Measurements from ENCODE around the gene BTBD16.

GRCh38 chr10:122257041-122257440 lies 14.1 kb upstream of the BTBD16 start:
- TF ChIP-seq CTCF (IDR thresholded peaks at IDR 0.05), result no peak
- TF ChIP-seq POLR2A (IDR thresholded peaks at IDR 0.05), result no peak
